Prostate gland (tissue), 2 donors: ENCODE data around the gene ARPC5. TPM values are rescaled to one million over a fixed set of nuclear protein-coding genes. Genes with fewer than 3 reads are reported as not detected.

Experiments
- DNase-seq: peaks from one replicate; pipeline ENCODE4 v3.0.0-alpha.2; 2019; ENCODE audit warnings: low spot score
- H3K27ac ChIP-seq, 2 donors: fragments of 200-600 bp; sonication (generic); 2 replicates each; pipeline ENCODE4 v1.5.1; 2017 to 2019
- H3K27me3 ChIP-seq: fragments of 200-600 bp; sonication (generic); replicated peaks from 2 replicates; pipeline ENCODE4 v1.5.1; 2019; ENCODE audit not compliant: insufficient read depth
- H3K36me3 ChIP-seq, 2 donors: fragments of 200-600 bp; sonication (generic); 1 replicate in 1 of 2; 2 replicates in 1 of 2; pipeline versions ENCODE4 v1.5.1 to v1.8.1; 2017 to 2019
- H3K4me1 ChIP-seq: fragments of 200-600 bp; sonication (generic); replicated peaks from 2 replicates; pipeline ENCODE4 v1.5.1; 2019
- H3K4me3 ChIP-seq, 2 donors: fragments of 200-600 bp; sonication (generic); 2 replicates each; pipeline ENCODE4 v1.5.1; 2017 to 2019
- H3K9me3 ChIP-seq: fragments of 200-600 bp; sonication (generic); 2 replicates; pipeline ENCODE4 v1.5.1; 2017
- POLR2A ChIP-seq: fragments of 450-650 bp; IDR thresholded peaks from one replicate; pipeline ENCODE4 v1.6.1; 2016; ENCODE audit warnings: antibody characterized with exemption, mild to moderate bottlenecking
- POLR2AphosphoS5 ChIP-seq: sonication (generic); formaldehyde crosslinking; IDR thresholded peaks from one replicate; pipeline ENCODE4 v1.6.1; 2017; ENCODE audit warnings: antibody characterized with exemption
- WGBS: methylation state at CpG from one replicate; pipeline ENCODE4 v1.1.5; 2018; 5-methylcytosine and 5-hydroxymethylcytosine counted together
- intact Hi-C: fragments of 100-400 bp; cut with DNase I; formaldehyde crosslinking; loops from one replicate; pipeline ENCODE4 v1.14.2; 2022
- total RNA-seq, 2 donors: library from RNA; depleted of rRNA; stranded (reverse); fragments of >200 nt; gene quantifications; one replicate each; pipeline ENCODE4 v1.1.0, GENCODE V29; 2016
- TF ChIP-seq, protein P1 (sequence below), 4 experiments: fragments of 200-600 bp in 2 of 4; fragments of 450-650 bp in 2 of 4; sonication (generic) in 2 of 4; IDR thresholded peaks; 1 replicate in 3 of 4; 2 replicates in 1 of 4; pipeline ENCODE4 v1.5.1; 2016 to 2019; ENCODE audit warnings: antibody characterized with exemption in 4 of 4, mild to moderate bottlenecking in 2 of 4, moderate library complexity in 2 of 4

ARPC5 gene
- total RNA-seq, 2 donors from 2014 or later, result 62.9 to 92.8 TPM

GRCh38 chr1:183653876-183654451 is 18.4 kb upstream of the ARPC5 start:
- Histone ChIP-seq H3K4me3 (no peak overlapping the region), H3K27me3 (no peaks in the 10 kb centered on the region), H3K36me3 (no peaks in the 10 kb centered on the region), H3K4me1 (no peaks in the 10 kb centered on the region), H3K9me3 (no peaks in the 10 kb centered on the region), H3K27ac (no peak overlapping the region)
- 83% methylated on average over 4 of the region's 4 CpGs for WGBS
- DNase-seq, result no peak
- intact Hi-C loops, result loop anchor here (10.0 kb wide), 1 partner anchor 151 kb away; the partner anchor contains the start of gene RGL1
- TF ChIP-seq POLR2AphosphoS5, result no peak
- TF ChIP-seq POLR2A, result no peak
- TF ChIP-seq, protein P1, sequence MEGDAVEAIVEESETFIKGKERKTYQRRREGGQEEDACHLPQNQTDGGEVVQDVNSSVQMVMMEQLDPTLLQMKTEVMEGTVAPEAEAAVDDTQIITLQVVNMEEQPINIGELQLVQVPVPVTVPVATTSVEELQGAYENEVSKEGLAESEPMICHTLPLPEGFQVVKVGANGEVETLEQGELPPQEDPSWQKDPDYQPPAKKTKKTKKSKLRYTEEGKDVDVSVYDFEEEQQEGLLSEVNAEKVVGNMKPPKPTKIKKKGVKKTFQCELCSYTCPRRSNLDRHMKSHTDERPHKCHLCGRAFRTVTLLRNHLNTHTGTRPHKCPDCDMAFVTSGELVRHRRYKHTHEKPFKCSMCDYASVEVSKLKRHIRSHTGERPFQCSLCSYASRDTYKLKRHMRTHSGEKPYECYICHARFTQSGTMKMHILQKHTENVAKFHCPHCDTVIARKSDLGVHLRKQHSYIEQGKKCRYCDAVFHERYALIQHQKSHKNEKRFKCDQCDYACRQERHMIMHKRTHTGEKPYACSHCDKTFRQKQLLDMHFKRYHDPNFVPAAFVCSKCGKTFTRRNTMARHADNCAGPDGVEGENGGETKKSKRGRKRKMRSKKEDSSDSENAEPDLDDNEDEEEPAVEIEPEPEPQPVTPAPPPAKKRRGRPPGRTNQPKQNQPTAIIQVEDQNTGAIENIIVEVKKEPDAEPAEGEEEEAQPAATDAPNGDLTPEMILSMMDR (IDR thresholded peaks at IDR 0.05), result no peak

DNA sequence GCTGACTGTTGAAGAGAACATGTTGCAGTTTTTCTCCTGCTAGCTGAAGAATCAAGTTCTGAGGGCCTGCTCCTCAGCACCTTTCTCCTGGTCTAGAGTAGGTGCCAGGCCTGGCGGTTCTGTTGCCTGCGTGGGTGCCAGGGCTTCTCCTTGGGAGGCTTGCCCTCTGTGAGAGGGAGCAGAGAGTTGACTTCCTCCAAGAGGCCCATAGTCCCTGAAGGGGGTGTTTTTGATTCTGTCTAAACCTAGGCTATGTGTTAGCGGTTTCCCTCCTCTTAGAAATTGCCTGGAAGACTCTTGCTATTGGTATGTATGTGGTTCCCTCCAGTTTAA is 17.8 kb upstream of the ARPC5 start:
- Histone ChIP-seq H3K4me1 (no peaks in the 10 kb centered on the region), H3K27ac (no peak overlapping the region), H3K36me3 (no peaks in the 10 kb centered on the region), H3K4me3 (no peak overlapping the region), H3K27me3 (no peaks in the 10 kb centered on the region), H3K9me3 (no peaks in the 10 kb centered on the region)
- intact Hi-C loops, result loop anchor here (10.0 kb wide), 1 partner anchor 151 kb away; the partner anchor contains the start of gene RGL1
- DNase-seq, result no peak
- 98% methylated on average over 3 of the region's 3 CpGs for WGBS
- TF ChIP-seq POLR2AphosphoS5 (no peak), POLR2A (no peak)
- TF ChIP-seq, protein P1 (IDR thresholded peaks at IDR 0.05), result no peak

- no peaks in the 10 kb centered on the region for H3K9me3 ChIP-seq
- TF ChIP-seq, protein P1 (IDR thresholded peaks at IDR 0.05), result no peak
- TF ChIP-seq POLR2A, result no peak
- TF ChIP-seq POLR2AphosphoS5, result no peak
- DNase-seq, result no peak
- no peak within 1 kb of the TSS for H3K4me3 ChIP-seq
- intact Hi-C loops, result loop anchor here (10.0 kb wide), 1 partner anchor 152 kb away; the partner anchor contains the start of gene RGL1
- H3K27ac ChIP-seq, result no peak within 1 kb of the TSS
- no peaks in the 10 kb centered on the region for H3K27me3 ChIP-seq
- WGBS, result 69% methylated on average over 5 of the region's 5 CpGs
- no peaks in the 10 kb centered on the region for H3K4me1 ChIP-seq
- H3K36me3 ChIP-seq, result no peaks in the 10 kb centered on the region
Measured at GRCh38 chr1:183652547-183653461, 17.2 kb upstream of the ARPC5 start, which contains the start of gene APOBEC4. Gene APOBEC4 (minus strand): TSS chr1:183653316. CDS start chr1:183648781, 4,535 bp downstream.

DNA sequence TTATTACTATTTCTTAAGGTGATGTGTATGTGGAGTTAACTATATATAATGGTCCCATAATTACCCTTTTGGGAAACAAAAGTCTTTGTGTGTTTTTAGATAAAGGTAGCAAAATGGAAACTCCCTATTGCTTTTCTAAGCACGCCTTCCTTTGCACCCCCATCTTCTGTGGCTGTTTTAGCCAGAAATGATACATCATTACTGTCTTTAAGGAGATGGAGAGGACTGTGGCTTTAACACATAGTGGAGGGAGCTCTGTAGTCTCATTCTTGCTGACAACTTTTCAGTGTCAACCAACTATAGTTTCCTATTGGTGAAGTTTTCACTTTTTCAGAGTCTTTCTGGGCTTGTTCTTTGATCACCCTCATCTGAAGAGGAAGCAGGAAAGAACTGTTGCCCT is 16.5 kb upstream of the ARPC5 start:
- Histone ChIP-seq H3K36me3 (no peaks in the 10 kb centered on the region), H3K9me3 (no peaks in the 10 kb centered on the region), H3K27ac (no peak overlapping the region), H3K27me3 (no peaks in the 10 kb centered on the region), H3K4me1 (no peaks in the 10 kb centered on the region), H3K4me3 (no peak overlapping the region)
- TF ChIP-seq POLR2A, result no peak
- TF ChIP-seq, protein P1 (IDR thresholded peaks at IDR 0.05), result no peak
- TF ChIP-seq POLR2AphosphoS5, result no peak
- DNase-seq, result no peak
- intact Hi-C loops, result loop anchor here (10.0 kb wide), 1 partner anchor 153 kb away; the partner anchor contains the start of gene RGL1
- WGBS, result 96% methylated on average over 1 of the region's 1 CpG
